Caki2 (cell line): ENCODE results near the gene SAMHD1. TPM values are rescaled to one million over a fixed set of nuclear protein-coding genes. Genes with fewer than 3 reads are reported as not detected.

Experiments used
- DNase-seq: peaks from one replicate; pipeline ENCODE4 v3.0.0-alpha.2; 2015; ENCODE audit warnings: low read depth
- in situ Hi-C: cut with HindIII; loops from 2 replicates; pipeline ENCODE4 v1.10.0; 2016; ENCODE audit warnings: low sequenced_read_pairs, low pct_unique_long_range_greater_than_20kb, mixed read lengths
- total RNA-seq: library from RNA; depleted of rRNA; stranded (reverse); fragments of >200 nt; shearing (Covaris generic); gene quantifications from 2 replicates; pipeline ENCODE4 v1.2.3, GENCODE V29; 2014; ENCODE audit warnings: low replicate concordance

The SAMHD1 gene
- total RNA-seq, 1 experiment from 2014 or later, result 15.7 TPM

- no peak for DNase-seq
- in situ Hi-C loops, result loop anchor here (25.0 kb wide), 1 partner anchor 101 kb away; the partner anchor contains the start of gene DSN1
Measured at GRCh38 chr20:36862857-36863668, 88.4 kb downstream of the SAMHD1 start.

- DNase-seq, result peak; percentile 93
- in situ Hi-C loops, result loop anchor here (25.0 kb wide), 1 partner anchor 100 kb away; the partner anchor contains the start of gene DSN1
Measured at GRCh38 chr20:36861875-36862801, 89.4 kb downstream of the SAMHD1 start.

GRCh38 chr20:36861625-36861874 is 90.0 kb downstream of the SAMHD1 start:
- in situ Hi-C loops, result loop anchor here (25.0 kb wide), 1 partner anchor 99 kb away; the partner anchor contains the start of gene DSN1
- no peak for DNase-seq

- in situ Hi-C loops, result loop anchor here (25.0 kb wide), 1 partner anchor 99 kb away; the partner anchor contains the start of gene DSN1
- DNase-seq, result no peak
Measured at GRCh38 chr20:36860811-36861624, 90.5 kb downstream of the SAMHD1 start.

- in situ Hi-C loops, result loop anchor here (25.0 kb wide), 1 partner anchor 98 kb away; the partner anchor contains the start of gene DSN1
Measured at GRCh38 chr20:36860339-36860738, 91.2 kb downstream of the SAMHD1 start.

GRCh38 chr20:36859700-36860330 is 91.7 kb downstream of the SAMHD1 start:
- in situ Hi-C loops, result loop anchor here (25.0 kb wide), 1 partner anchor 98 kb away; the partner anchor contains the start of gene DSN1
- DNase-seq, result no peak

More at GRCh38 chr20:36860339-36860738, 91.2 kb downstream of the SAMHD1 start:
- no peak for DNase-seq

- in situ Hi-C loops, result loop anchor here (25.0 kb wide), 1 partner anchor 97 kb away; the partner anchor contains the start of gene DSN1
- peak; percentile 88 for DNase-seq
Measured at GRCh38 chr20:36859282-36859555, 92.3 kb downstream of the SAMHD1 start.

- in situ Hi-C loops, result loop anchor here (25.0 kb wide), 1 partner anchor 95 kb away; the partner anchor contains the start of gene DSN1
- no peak for DNase-seq
Measured at GRCh38 chr20:36856691-36857635, 94.5 kb downstream of the SAMHD1 start.

- in situ Hi-C loops, result loop anchor here (25.0 kb wide), 1 partner anchor 94 kb away; the partner anchor contains the start of gene DSN1
- DNase-seq, result no peak
Measured at GRCh38 chr20:36856195-36856594, 95.3 kb downstream of the SAMHD1 start.

- no peak for DNase-seq
- in situ Hi-C loops, result loop anchor here (25.0 kb wide), 1 partner anchor 93 kb away; the partner anchor contains the start of gene DSN1
Measured at GRCh38 chr20:36855241-36855657, 96.3 kb downstream of the SAMHD1 start.

GRCh38 chr20:36854348-36855240 is 96.9 kb downstream of the SAMHD1 start:
- DNase-seq, result peak; percentile 58
- in situ Hi-C loops, result loop anchor here (25.0 kb wide), 1 partner anchor 92 kb away; the partner anchor contains the start of gene DSN1

- in situ Hi-C loops, result loop anchor here (25.0 kb wide), 1 partner anchor 90 kb away; the partner anchor contains the start of gene DSN1
Measured at GRCh38 chr20:36852187-36852586, 99.3 kb downstream of the SAMHD1 start.

GRCh38 chr20:36851490-36851889 is 100.0 kb downstream of the SAMHD1 start:
- in situ Hi-C loops, result loop anchor here (25.0 kb wide), 1 partner anchor 89 kb away; the partner anchor contains the start of gene DSN1
- no peak for DNase-seq

More at GRCh38 chr20:36852187-36852586, 99.3 kb downstream of the SAMHD1 start:
- no peak for DNase-seq

GRCh38 chr20:36850759-36851158 is 100.7 kb downstream of the SAMHD1 start:
- in situ Hi-C loops, result loop anchor here (25.0 kb wide), 1 partner anchor 88 kb away; the partner anchor contains the start of gene DSN1
- DNase-seq, result no peak
